ENCODE results near the gene ANAPC15. TPM values are rescaled to one million over a fixed set of nuclear protein-coding genes. Genes with fewer than 3 reads are reported as not detected.

ANAPC15 gene
- total and polyA plus RNA-seq, 4 donors = 8.4 to 22.4 (median 15.0) TPM

GRCh38 chr11:72072348-72072747 lies 40.1 kb downstream of the ANAPC15 start:
- H3K27me3 ChIP-seq (ENCODE audit: control insufficient read depth in 4 of 4, insufficient read depth in 4 of 4, low read length in 3 of 4) = no peaks in the 10 kb centered on the region
- no peak for DNase-seq (ENCODE audit: low spot score)
- WGBS = 82% methylated on average over 3 of the region's 3 CpGs
- H3K36me3 ChIP-seq (ENCODE audit: control insufficient read depth in 4 of 4, insufficient read depth in 3 of 4, low read depth in 1 of 4, low read length in 3 of 4) = no peaks in the 10 kb centered on the region
- no peak overlapping the region for H3K4me3 ChIP-seq (ENCODE audit: low read depth in 1 of 3, low read length in 3 of 3)
- no peak overlapping the region for H3K27ac ChIP-seq (ENCODE audit: low read depth in 1 of 2, low read length in 2 of 2)
- TF ChIP-seq HNF4G (IDR thresholded peaks at IDR 0.05) (no peak), JUND (IDR thresholded peaks at IDR 0.05) (no peak), CTCF (IDR thresholded peaks at IDR 0.05; ENCODE audit: low read depth, low read length, missing input control) (no peak), FOXA1 (IDR thresholded peaks at IDR 0.05) (no peak), ATF3 (IDR thresholded peaks at IDR 0.05) (no peak), HNF4A (conservative IDR thresholded peaks at IDR 0.05) (no peak), EGR1 (IDR thresholded peaks at IDR 0.05; ENCODE audit: low read depth in 2 of 2) (no peak), NR2F2 (IDR thresholded peaks at IDR 0.05) (no peak), GABPA (IDR thresholded peaks at IDR 0.05 in 1 of 2, conservative IDR thresholded peaks at IDR 0.05 in 1 of 2) (no peak), RAD21 (IDR thresholded peaks at IDR 0.05) (no peak), REST (IDR thresholded peaks at IDR 0.05) (no peak), ZBTB33 (IDR thresholded peaks at IDR 0.05) (no peak), TAF1 (conservative IDR thresholded peaks at IDR 0.05) (no peak), MAX (IDR thresholded peaks at IDR 0.05) (no peak), FOXA2 (IDR thresholded peaks at IDR 0.05) (no peak), RXRA (IDR thresholded peaks at IDR 0.05) (no peak), SP1 (IDR thresholded peaks at IDR 0.05) (no peak)
- H3K9ac ChIP-seq (ENCODE audit: low read depth in 1 of 2, low read length in 2 of 2) = no peak overlapping the region
- H3K4me1 ChIP-seq (ENCODE audit: control insufficient read depth in 4 of 4, insufficient read depth in 4 of 4, low read length in 3 of 4) = peaks cover 0 to 14% (median 7%) of the 10 kb centered on the region in 4 donors
- H3K9me3 ChIP-seq (ENCODE audit: control insufficient read depth in 4 of 4, low read length in 3 of 4) = no peaks in the 10 kb centered on the region

Data from liver (tissue), 9 donors.